HepG2 (cell line): ENCODE results near the gene GNMT. TPM values are rescaled to one million over a fixed set of nuclear protein-coding genes. Genes with fewer than 3 reads are reported as not detected.
A peak's percentile ranks its signal among the peaks of the same experiment; 100 is the strongest.

ENCODE experiments used
- BRCA1 ChIP-seq: sonication (generic); formaldehyde crosslinking; IDR thresholded peaks from 2 replicates; pipeline ENCODE4 v1.4.0; 2020; ENCODE audit warnings: missing genetic modification reagents
- GABPB1 ChIP-seq: IDR thresholded peaks from 2 replicates; pipeline ENCODE4 v1.6.1; 2016; ENCODE audit warnings: mild to moderate bottlenecking, missing genetic modification reagents, moderate library complexity, missing compliant biosample characterization
- HDAC2 ChIP-seq: sonication (generic); formaldehyde crosslinking; IDR thresholded peaks from 2 replicates; pipeline ENCODE4 v1.4.0; 2020; ENCODE audit warnings: missing genetic modification reagents
- JUNB ChIP-seq: sonication (generic); formaldehyde crosslinking; IDR thresholded peaks from 2 replicates; pipeline ENCODE4 v1.8.0; 2022; ENCODE audit warnings: missing genetic modification reagents, mild to moderate bottlenecking, borderline replicate concordance
- MED8 ChIP-seq: sonication (generic); formaldehyde crosslinking; IDR thresholded peaks from 2 replicates; pipeline ENCODE4 v1.8.1; 2023; ENCODE audit warnings: mild to moderate bottlenecking, missing genetic modification reagents; ENCODE audit not compliant: insufficient replicate concordance
- MTF2 ChIP-seq: sonication (generic); formaldehyde crosslinking; IDR thresholded peaks from 2 replicates; pipeline ENCODE4 v1.5.0; 2020; ENCODE audit warnings: missing genetic modification reagents, borderline replicate concordance
- PAWR ChIP-seq: sonication (generic); formaldehyde crosslinking; IDR thresholded peaks from 2 replicates; pipeline ENCODE4 v1.4.0; 2020; ENCODE audit warnings: missing genetic modification reagents, mild to moderate bottlenecking, borderline replicate concordance
- PPARG ChIP-seq: conservative IDR thresholded peaks from 2 replicates; pipeline ENCODE4 v1.6.1; 2016; ENCODE audit warnings: missing biosample characterization, missing genetic modification reagents
- RFXANK ChIP-seq: IDR thresholded peaks from 2 replicates; pipeline ENCODE4 v1.6.1; 2016
- RNF2 ChIP-seq: fragments of 450-650 bp; conservative IDR thresholded peaks from 2 replicates; pipeline ENCODE4 v1.6.1; 2016; ENCODE audit warnings: low read depth
- SRY ChIP-seq: sonication (generic); formaldehyde crosslinking; IDR thresholded peaks from 2 replicates; pipeline ENCODE4 v1.8.0; 2022; ENCODE audit warnings: mild to moderate bottlenecking, missing genetic modification reagents
- SYNCRIP ChIP-seq: fragments of 200-400 bp; formaldehyde crosslinking; IDR thresholded peaks from 2 replicates; pipeline ENCODE4 v1.6.1; 2018; ENCODE audit warnings: mild to moderate bottlenecking, low read depth, low read length; ENCODE audit not compliant: insufficient read depth
- TEAD3 ChIP-seq: optimal IDR thresholded peaks from 2 replicates; pipeline ENCODE3; 2016; ENCODE audit warnings: borderline replicate concordance
- TOE1 ChIP-seq: sonication (generic); formaldehyde crosslinking; IDR thresholded peaks from 2 replicates; pipeline ENCODE4 v1.4.0; 2020; ENCODE audit warnings: mild to moderate bottlenecking, missing genetic modification reagents
- XRCC5 ChIP-seq: fragments of 200-400 bp; formaldehyde crosslinking; optimal IDR thresholded peaks from 2 replicates; pipeline ENCODE3; 2017; ENCODE audit warnings: mild to moderate bottlenecking, low read length
- ZBTB42 ChIP-seq: sonication (generic); formaldehyde crosslinking; IDR thresholded peaks from 2 replicates; pipeline ENCODE4 v1.5.0; 2020; ENCODE audit warnings: mild to moderate bottlenecking, missing genetic modification reagents
- ZKSCAN1 ChIP-seq: fragments of 150-350 bp; IDR thresholded peaks from 2 replicates; pipeline ENCODE4 v1.6.1; 2014; ENCODE audit warnings: low read length
- ZNF12 ChIP-seq: sonication (generic); formaldehyde crosslinking; IDR thresholded peaks from 2 replicates; pipeline ENCODE4 v1.5.0; 2020; ENCODE audit warnings: missing genetic modification reagents
- ZNF280B ChIP-seq: sonication (generic); formaldehyde crosslinking; IDR thresholded peaks from 2 replicates; pipeline ENCODE4 v1.5.0; 2020; ENCODE audit warnings: missing genetic modification reagents, mild to moderate bottlenecking, borderline replicate concordance
- ZNF326 ChIP-seq: sonication (generic); formaldehyde crosslinking; IDR thresholded peaks from 2 replicates; pipeline ENCODE4 v1.4.0; 2020; ENCODE audit warnings: missing genetic modification reagents, borderline replicate concordance
- ZNF460 ChIP-seq: sonication (generic); formaldehyde crosslinking; IDR thresholded peaks from 2 replicates; pipeline ENCODE4 v1.5.1; 2020; ENCODE audit warnings: missing genetic modification reagents, mild to moderate bottlenecking, borderline replicate concordance
- ZNF550 ChIP-seq: sonication (generic); formaldehyde crosslinking; IDR thresholded peaks from 2 replicates; pipeline ENCODE4 v1.4.0; 2020; ENCODE audit warnings: mild to moderate bottlenecking, missing genetic modification reagents, borderline replicate concordance
- ZNF687 ChIP-seq: sonication (generic); formaldehyde crosslinking; IDR thresholded peaks from 2 replicates; pipeline ENCODE4 v1.5.1; 2020; ENCODE audit warnings: mild to moderate bottlenecking, missing genetic modification reagents, moderate library complexity
- ZNF740 ChIP-seq: sonication (generic); formaldehyde crosslinking; IDR thresholded peaks from 2 replicates; pipeline ENCODE4 v1.4.0; 2020; ENCODE audit warnings: missing genetic modification reagents
- ZSCAN21 ChIP-seq: sonication (generic); formaldehyde crosslinking; IDR thresholded peaks from 2 replicates; pipeline ENCODE4 v1.8.0; 2022; ENCODE audit warnings: mild to moderate bottlenecking, missing genetic modification reagents, moderate library complexity, borderline replicate concordance
- polyA plus RNA-seq, 8 experiments: library from polyadenylated mRNA; depleted of rRNA in 3 of 8; stranded (reverse) in 7 of 8; unstranded in 1 of 8; fragments of >200 nt; fragmentation: Illumina TruSeq in 4 of 8; extraction: Trizol in 4 of 8; gene quantifications; 2 replicates each; pipeline versions ENCODE4 v1.2.1 to v1.2.3, GENCODE V29; 2011 to 2016; ENCODE audit warnings: low read depth in 4 of 8, missing spikeins in 1 of 8, mixed read lengths in 1 of 8; ENCODE audit not compliant: insufficient read depth in 1 of 8
- total RNA-seq, 5 experiments: library from RNA; depleted of rRNA; stranded (reverse); fragments of >200 nt; fragmentation: Illumina TruSeq; extraction: Trizol; gene quantifications; 2 replicates each; pipeline ENCODE4 v1.2.3, GENCODE V29; 2016; ENCODE audit warnings: low read depth in 1 of 5

The GNMT gene
- total and polyA plus RNA-seq, 2 of the 13 experiments (the other 11 are each of a cell fraction or from before 2014, with no cell fraction given): 2.8 to 7.0 TPM

GRCh38 chr6:42928986-42929820 is 31.4 kb upstream of the GNMT start, which contains the start of gene CNPY3 (continued):
- TF ChIP-seq ZNF550 (0 out of 2 replicates have a peak, but pooled peaks have one; percentile 22), ZNF326 (CRISPR knock-in tag) (no peak), JUNB (CRISPR knock-in tag) (peak; percentile 90; the same call in 1 of the 2 replicates), ZNF280B (peak; percentile 98), ZNF687 (peak; percentile 100), MED8 (CRISPR knock-in tag) (peak; percentile 58), SYNCRIP (no peak), HDAC2 (peak; percentile 95), TEAD3 (peak; percentile 66), PPARG (CRISPR knock-in tag) (0 out of 2 replicates have a peak, but pooled peaks have one; percentile 23), ZBTB42 (peak; percentile 97), ZSCAN21 (peak; percentile 99), ZNF740 (0 out of 2 replicates have a peak, but pooled peaks have one; percentile 39), ZNF12 (CRISPR knock-in tag) (peak; percentile 12; the same call in 1 of the 2 replicates), RNF2 (peak; percentile 98), SRY (peak; percentile 93), ZKSCAN1 (no peak), XRCC5 (peak; percentile 82), PAWR (no peak), GABPB1 (CRISPR knock-in tag) (peak; percentile 96), TOE1 (peak; percentile 88; the same call in 1 of the 2 replicates), RFXANK (CRISPR knock-in tag) (no peak; the same call in 1 of the 2 replicates), BRCA1 (peak; percentile 69; the same call in 1 of the 2 replicates), ZNF460 (no peak), MTF2 (CRISPR knock-in tag) (no peak)
